Activated CD8-positive, alpha-beta memory T cell treated with anti-CD3 and anti-CD28 coated beads, Interleukin-2, amount 50 U/mL, for 1 hour (primary cell): Measurements from ENCODE around the gene KSR2.
"Not testable (repeated sequence)": the region's sequence is repeated elsewhere in the genome, so short reads cannot be mapped to it uniquely, and the experiment has no call there.

Source experiments
- DNase-seq: peaks from one replicate; pipeline ENCODE4 v3.0.0-alpha.2; 2020; ENCODE audit errors: extremely low read depth

Gene KSR2

GRCh38 chr12:117892441-117892840, 76.3 kb downstream of the KSR2 start:
- no peak for DNase-seq

GRCh38 chr12:117891265-117891664, 77.5 kb downstream of the KSR2 start:
- not testable (repeated sequence) for DNase-seq

GRCh38 chr12:117890644-117891043, 78.1 kb downstream of the KSR2 start:
- DNase-seq: no peak

- DNase-seq: no peak
These were observed 78.7 kb downstream of the KSR2 start for GRCh38 chr12:117890137-117890536.

GRCh38 chr12:117889098-117889497, 79.7 kb downstream of the KSR2 start:
- no peak for DNase-seq

- no peak for DNase-seq
These were observed 83.6 kb downstream of the KSR2 start for GRCh38 chr12:117885211-117885610.

- no peak for DNase-seq
These were observed 84.6 kb downstream of the KSR2 start for GRCh38 chr12:117884161-117884560.

GRCh38 chr12:117882603-117883184, 86.1 kb downstream of the KSR2 start:
- DNase-seq: no peak

- DNase-seq: no peak
These were observed 86.6 kb downstream of the KSR2 start for GRCh38 chr12:117882181-117882580.

GRCh38 chr12:117881517-117881916, 87.3 kb downstream of the KSR2 start:
- DNase-seq: no peak

GRCh38 chr12:117878605-117879004, 90.2 kb downstream of the KSR2 start:
- no peak for DNase-seq

- DNase-seq: no peak
These were observed 92.4 kb downstream of the KSR2 start for GRCh38 chr12:117876436-117876816.

GRCh38 chr12:117875744-117876435, 92.9 kb downstream of the KSR2 start:
- DNase-seq: no peak

- no peak for DNase-seq
These were observed 93.9 kb downstream of the KSR2 start for GRCh38 chr12:117874842-117875434.

GRCh38 chr12:117874198-117874597, 94.6 kb downstream of the KSR2 start:
- DNase-seq: not testable (repeated sequence)

GRCh38 chr12:117872546-117873169, 96.1 kb downstream of the KSR2 start:
- DNase-seq: no peak

- DNase-seq: no peak
These were observed 99.2 kb downstream of the KSR2 start for GRCh38 chr12:117869551-117869950.

- no peak for DNase-seq
These were observed 101.4 kb downstream of the KSR2 start for GRCh38 chr12:117867348-117867747.

- no peak for DNase-seq
These were observed 103.3 kb downstream of the KSR2 start for GRCh38 chr12:117865505-117865904.

- DNase-seq: no peak
These were observed 105.6 kb downstream of the KSR2 start for GRCh38 chr12:117863002-117863709.

GRCh38 chr12:117861691-117862090, 107.1 kb downstream of the KSR2 start:
- no peak for DNase-seq

- not testable (repeated sequence) for DNase-seq
These were observed 108.0 kb downstream of the KSR2 start for GRCh38 chr12:117860787-117861290.
